Adrenal gland (tissue), 12 donors: ENCODE data around the gene DOCK1. TPM values are rescaled to one million over a fixed set of nuclear protein-coding genes. Genes with fewer than 3 reads are reported as not detected.

Source experiments
- DNase-seq, 7 donors: peaks; one replicate each; pipeline ENCODE4 v3.0.0-alpha.2; 2019 to 2020
- H3K27ac ChIP-seq, 5 donors: fragments of 200-600 bp; sonication (generic) in 4 of 5; 1 replicate in 3 of 5; 2 replicates in 2 of 5; pipeline versions ENCODE4 v1.5.1 to v1.8.0; 2016 to 2020; ENCODE audit warnings: mild to moderate bottlenecking in 1 of 5
- H3K27me3 ChIP-seq: fragments of 200-600 bp; 2 replicates; pipeline ENCODE4 v1.8.0; 2021
- H3K36me3 ChIP-seq, 2 donors: fragments of 200-600 bp; replicated peaks in 1 of 2; 1 replicate in 1 of 2; 2 replicates in 1 of 2; pipeline versions ENCODE4 v1.5.1 to v1.8.0; 2018 to 2022
- H3K4me1 ChIP-seq, 2 donors: fragments of 200-600 bp; replicated peaks in 1 of 2; 1 replicate in 1 of 2; 2 replicates in 1 of 2; pipeline versions ENCODE4 v1.5.1 to v1.8.0; 2018 to 2021
- H3K4me3 ChIP-seq, 4 donors: fragments of 200-600 bp; sonication (generic) in 3 of 4; one replicate each; pipeline ENCODE4 v1.5.1; 2016 to 2018
- H3K9me3 ChIP-seq, 3 donors: fragments of 200-600 bp; sonication (generic) in 1 of 3; replicated peaks in 1 of 3; 1 replicate in 2 of 3; 2 replicates in 1 of 3; pipeline versions ENCODE4 v1.5.1 to v1.8.0; 2016 to 2021
- POLR2A ChIP-seq, 2 donors: fragments of 450-650 bp; IDR thresholded peaks; one replicate each; pipeline ENCODE4 v1.6.1; 2017; ENCODE audit warnings: antibody characterized with exemption in 2 of 2, mild to moderate bottlenecking in 2 of 2, moderate library complexity in 1 of 2
- WGBS, 4 donors: extraction: QIAGEN DNeasy Blood & Tissue Kit in 2 of 4; methylation state at CpG; one replicate each; pipeline versions ENCODE4 v1.1.5 to v1.1.7; 2013 to 2017; 5-methylcytosine and 5-hydroxymethylcytosine counted together
- intact Hi-C, 2 donors: fragments of 100-400 bp; cut with DNase I; formaldehyde crosslinking; loops; one replicate each; pipeline versions ENCODE4 v1.14.1 to v1.15.0; 2022 to 2023
- polyA plus RNA-seq, 3 donors: library from polyadenylated mRNA; stranded (reverse); fragments of 200-250 nt in 2 of 3; fragments of 350-450 nt in 1 of 3; fragmentation: Illumina TruSeq in 1 of 3; extraction: RNeasy Lipid Tissue Mini Kit (QIAGEN cat#74804) in 1 of 3; gene quantifications; one replicate each; pipeline ENCODE4 v1.2.3, GENCODE V29; 2013 to 2014
- total RNA-seq, 9 donors: library from RNA; depleted of rRNA in 4 of 9; stranded (reverse); fragments of >200 nt in 4 of 9; fragments of 120-200 nt in 1 of 9; fragmentation: NEBNext Ultra II Directional in 1 of 9; extraction: Animal tissue kit (Norgen Biotek cat#: 25700) in 1 of 9; gene quantifications; one replicate each; pipeline versions ENCODE4 v1.1.0 to v1.2.4, GENCODE V29; 2013 to 2023
- TF ChIP-seq, protein P1 (sequence below), 6 experiments: fragments of 450-650 bp in 4 of 6; fragments of 200-600 bp in 2 of 6; sonication (generic) in 1 of 6; IDR thresholded peaks; 1 replicate in 5 of 6; 2 replicates in 1 of 6; pipeline versions ENCODE4 v1.5.1 to v1.8.0; 2016 to 2021; ENCODE audit warnings: antibody characterized with exemption in 6 of 6, mild to moderate bottlenecking in 2 of 6, moderate library complexity in 1 of 6
- donor health status: healthy with polysubstance abuse.
- donor health status: Bipolar disorder and iron deficiency.
- donor health status: DM: yes; HTN: yes; CAD: no.
- donor health status: DM: no; HTN: no; CAD: no.
- donor health status: DM: no; HTN: no; CAD: no.
- donor health status: DM: yes; HTN: yes; CAD: no.

DOCK1 gene
- total and polyA plus RNA-seq, 12 donors, result 8.1 to 30.4 (median 21.6) TPM

DNA sequence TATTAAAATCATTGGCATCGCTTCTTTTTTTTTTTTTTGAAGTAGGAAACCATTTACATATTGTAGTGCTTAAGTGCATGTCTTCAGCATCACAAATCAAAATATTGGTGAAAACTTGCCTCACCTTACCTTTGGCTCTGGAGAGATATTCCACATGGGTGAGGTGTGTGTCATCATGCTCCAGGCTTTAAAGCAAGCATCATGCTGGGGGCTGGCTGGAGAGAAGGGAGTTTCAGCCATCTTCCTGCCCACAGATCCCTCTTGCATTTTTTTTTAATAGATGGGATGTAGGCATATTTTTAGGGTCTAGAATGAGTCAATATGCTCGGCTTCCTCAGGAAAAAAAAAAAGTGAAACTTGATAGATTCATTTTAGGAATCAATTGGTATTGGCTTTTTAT is 293.5 kb downstream of the DOCK1 start:
- H3K36me3 ChIP-seq, result no peaks in the 10 kb centered on the region
- 91 to 97% (median 95%) methylated on average over 2 of the region's 2 CpGs for WGBS, 4 donors
- H3K4me3 ChIP-seq, result no peak overlapping the region
- TF ChIP-seq POLR2A (IDR thresholded peaks at IDR 0.05), result no peak
- TF ChIP-seq, protein P1, sequence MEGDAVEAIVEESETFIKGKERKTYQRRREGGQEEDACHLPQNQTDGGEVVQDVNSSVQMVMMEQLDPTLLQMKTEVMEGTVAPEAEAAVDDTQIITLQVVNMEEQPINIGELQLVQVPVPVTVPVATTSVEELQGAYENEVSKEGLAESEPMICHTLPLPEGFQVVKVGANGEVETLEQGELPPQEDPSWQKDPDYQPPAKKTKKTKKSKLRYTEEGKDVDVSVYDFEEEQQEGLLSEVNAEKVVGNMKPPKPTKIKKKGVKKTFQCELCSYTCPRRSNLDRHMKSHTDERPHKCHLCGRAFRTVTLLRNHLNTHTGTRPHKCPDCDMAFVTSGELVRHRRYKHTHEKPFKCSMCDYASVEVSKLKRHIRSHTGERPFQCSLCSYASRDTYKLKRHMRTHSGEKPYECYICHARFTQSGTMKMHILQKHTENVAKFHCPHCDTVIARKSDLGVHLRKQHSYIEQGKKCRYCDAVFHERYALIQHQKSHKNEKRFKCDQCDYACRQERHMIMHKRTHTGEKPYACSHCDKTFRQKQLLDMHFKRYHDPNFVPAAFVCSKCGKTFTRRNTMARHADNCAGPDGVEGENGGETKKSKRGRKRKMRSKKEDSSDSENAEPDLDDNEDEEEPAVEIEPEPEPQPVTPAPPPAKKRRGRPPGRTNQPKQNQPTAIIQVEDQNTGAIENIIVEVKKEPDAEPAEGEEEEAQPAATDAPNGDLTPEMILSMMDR (IDR thresholded peaks at IDR 0.05), result no peak
- peaks cover 8 to 12% of the 10 kb centered on the region in 2 donors for H3K4me1 ChIP-seq
- H3K27ac ChIP-seq, result no peak overlapping the region
- intact Hi-C loops, result no loop called here
- no peaks in the 10 kb centered on the region for H3K9me3 ChIP-seq
- no peak for DNase-seq
- H3K27me3 ChIP-seq, result peaks cover 7% of the 10 kb centered on the region

- Histone ChIP-seq H3K36me3 (no peaks in the 10 kb centered on the region), H3K4me3 (no peak overlapping the region), H3K9me3 (no peaks in the 10 kb centered on the region), H3K27ac (no peak overlapping the region), H3K4me1 (peaks cover 2% of the 10 kb centered on the region in 2 donors), H3K27me3 (no peaks in the 10 kb centered on the region)
- DNase-seq, result no peak
- intact Hi-C loops, result no loop called here
- TF ChIP-seq POLR2A (IDR thresholded peaks at IDR 0.05), result no peak
- TF ChIP-seq, protein P1 (IDR thresholded peaks at IDR 0.05), result no peak
- 95 to 98% (median 95%) methylated on average over 7 to 8 of the region's 8 CpGs for WGBS, 4 donors
Observed at GRCh38 chr10:127200646-127201045, 295.4 kb downstream of the DOCK1 start.

GRCh38 chr10:127203067-127203466 is 297.8 kb downstream of the DOCK1 start:
- no peaks in the 10 kb centered on the region for H3K36me3 ChIP-seq
- TF ChIP-seq, protein P1 (IDR thresholded peaks at IDR 0.05), result no peak
- no peak for TF ChIP-seq POLR2A (IDR thresholded peaks at IDR 0.05)
- no peak for DNase-seq
- no peak overlapping the region for H3K27ac ChIP-seq
- intact Hi-C loops, result no loop called here
- no peaks in the 10 kb centered on the region for H3K9me3 ChIP-seq
- no peak overlapping the region for H3K4me3 ChIP-seq
- H3K4me1 ChIP-seq, result no peaks in the 10 kb centered on the region
- no peaks in the 10 kb centered on the region for H3K27me3 ChIP-seq
- whole genome bisulfite sequencing, 4 donors, result 69 to 78% (median 73%) methylated on average over 7 of the region's 7 CpGs

- Histone ChIP-seq H3K27ac (no peak overlapping the region), H3K27me3 (no peaks in the 10 kb centered on the region), H3K4me3 (no peak overlapping the region), H3K9me3 (no peaks in the 10 kb centered on the region), H3K36me3 (no peaks in the 10 kb centered on the region), H3K4me1 (no peaks in the 10 kb centered on the region)
- DNase-seq, result no peak
- intact Hi-C loops, result no loop called here
- TF ChIP-seq, protein P1 (IDR thresholded peaks at IDR 0.05), result no peak
- no peak for TF ChIP-seq POLR2A (IDR thresholded peaks at IDR 0.05)
- WGBS, 4 donors, result 93 to 99% (median 96%) methylated on average over 2 of the region's 2 CpGs
Observed at GRCh38 chr10:127207081-127207480, 301.9 kb downstream of the DOCK1 start.
